ENCODE results near the gene DPP6.
"Not testable (repeated sequence)": the region's sequence is repeated elsewhere in the genome, so short reads cannot be mapped to it uniquely, and the experiment has no call there.

Gene DPP6

DNA sequence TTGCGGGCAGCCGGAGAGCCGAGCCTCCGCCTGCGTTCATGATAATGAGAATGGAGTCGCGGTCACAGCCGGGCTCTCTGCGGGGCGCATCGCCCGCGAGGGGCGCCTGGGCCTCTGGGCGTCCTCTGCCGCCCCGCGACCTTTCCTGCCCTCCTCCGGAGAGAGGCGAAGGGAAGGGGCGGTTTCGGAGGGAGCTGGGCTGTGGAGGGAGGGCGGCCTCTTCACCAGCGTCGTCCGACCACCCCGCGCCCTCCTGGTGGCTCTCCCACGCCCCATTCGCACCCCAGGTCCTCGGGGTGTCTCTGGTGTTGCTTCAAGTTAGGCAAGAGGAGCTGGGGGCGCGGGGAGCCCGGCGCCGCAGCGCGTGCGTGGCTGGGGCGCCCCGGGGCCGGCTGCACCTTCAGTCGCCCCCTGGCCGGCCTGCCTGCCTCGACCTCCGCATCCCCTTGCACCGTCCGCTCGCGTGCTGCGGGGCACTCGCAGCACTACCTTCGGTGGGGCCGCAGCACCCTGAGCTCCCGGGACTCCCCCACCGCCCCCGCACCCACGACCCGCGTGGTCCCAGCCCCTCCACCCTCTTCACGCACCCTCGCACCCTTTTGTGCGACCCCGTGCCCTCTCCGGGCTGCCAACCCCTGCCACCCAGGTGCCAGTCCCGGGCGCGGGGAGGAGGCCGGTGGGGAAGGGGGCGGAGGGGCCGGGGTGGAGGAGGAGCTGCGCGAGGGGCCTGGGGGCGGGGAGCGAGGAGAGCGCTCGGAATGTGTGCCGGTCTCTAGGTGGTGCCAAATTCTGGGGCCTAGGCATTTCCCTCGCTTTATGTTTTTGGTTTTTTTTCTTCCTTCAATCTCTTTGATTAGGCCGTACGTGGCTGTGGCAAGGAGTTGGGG lies at the start of gene DPP6:
DPP6 (plus strand) TSS at position 756 of the 887 bp plus-strand sequence.
- not testable (repeated sequence) for DNase-seq

DNA sequence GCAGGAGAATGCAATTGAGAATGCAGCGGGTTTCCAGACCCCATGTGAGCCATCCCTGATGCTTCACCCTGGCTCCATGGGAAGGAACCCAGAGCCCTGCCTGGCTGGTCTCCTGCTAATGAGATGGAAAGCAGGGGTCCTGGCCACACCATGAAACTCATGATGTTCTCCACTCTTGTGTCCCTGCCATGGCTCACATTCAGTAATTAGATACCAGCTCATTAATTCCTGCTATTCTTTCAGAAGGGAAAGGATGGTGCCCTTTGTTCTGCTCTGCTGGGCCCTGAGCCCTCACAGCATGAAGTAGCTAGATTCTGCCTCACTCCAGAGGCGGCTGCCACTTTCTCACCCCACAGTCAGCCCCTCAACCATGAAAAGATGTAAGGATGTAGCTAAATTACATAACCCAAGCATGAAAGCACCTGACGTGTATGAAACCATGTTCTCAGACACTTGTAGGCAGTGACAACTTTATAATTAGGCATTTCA lies 42.7 kb upstream of the DPP6 start:
- DNase-seq, result not testable (repeated sequence)

DNA sequence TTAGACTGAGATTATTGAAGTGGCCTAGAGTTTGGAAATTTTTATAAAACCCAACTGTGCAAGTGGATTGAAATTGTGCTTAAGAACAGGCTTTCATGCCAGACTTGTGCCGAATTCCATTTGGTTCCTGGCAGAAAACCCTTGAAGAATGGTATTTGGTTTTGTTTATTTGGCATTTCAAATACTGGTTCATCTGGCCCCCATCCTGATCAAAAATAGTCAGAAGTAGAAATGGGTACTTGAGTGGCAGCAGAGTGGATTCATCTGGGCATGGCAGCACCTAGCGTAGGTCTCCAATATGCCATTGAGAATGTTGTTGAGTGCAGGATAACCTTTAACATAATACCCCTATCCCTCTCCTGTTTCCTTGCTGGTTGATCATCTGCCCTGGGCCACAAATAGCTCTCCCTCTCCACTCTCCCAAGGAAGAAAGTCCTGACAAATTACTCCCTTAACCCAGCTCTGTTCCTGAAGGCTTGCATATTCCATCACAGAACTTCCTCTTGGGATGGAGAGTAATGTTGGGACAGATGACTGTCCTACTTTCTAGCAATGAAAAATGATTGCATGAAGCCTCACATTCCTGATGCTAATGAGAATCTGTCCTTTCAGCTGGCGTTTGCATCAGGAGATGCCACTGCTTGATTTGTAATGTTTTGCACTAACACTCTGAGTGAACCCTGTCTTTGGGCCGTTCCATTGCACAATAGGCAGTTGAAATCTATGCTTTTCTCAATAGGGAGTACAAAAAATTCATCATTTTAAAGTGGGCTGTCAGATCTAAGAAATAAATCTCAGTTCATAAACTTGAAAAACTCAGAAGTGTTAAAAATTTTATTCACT lies 41.3 kb upstream of the DPP6 start:
- DNase-seq, result not testable (repeated sequence)

DNA sequence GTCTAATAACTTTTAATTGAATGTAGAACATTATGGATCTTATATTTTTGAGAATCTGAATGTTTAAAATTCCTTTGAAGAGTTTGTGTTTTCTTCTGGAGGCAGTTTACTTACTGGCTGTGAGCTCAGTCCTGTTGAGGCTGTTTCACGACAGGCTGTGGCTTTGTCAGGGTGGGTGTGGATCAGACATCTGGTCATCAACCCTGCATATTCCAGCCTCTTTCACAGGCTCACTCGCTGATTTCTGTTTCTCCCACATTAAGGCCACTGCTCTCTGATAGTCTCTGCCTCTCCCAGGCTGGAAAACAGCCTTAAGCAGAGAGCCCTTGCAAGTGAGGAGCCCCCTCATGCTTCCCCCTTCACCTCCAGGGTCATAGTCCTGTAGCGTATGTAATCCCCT lies 39.4 kb upstream of the DPP6 start:
- not testable (repeated sequence) for DNase-seq

- not testable (repeated sequence) for DNase-seq
Measured at GRCh38 chr7:154015636-154016035, 36.6 kb upstream of the DPP6 start.

DNA sequence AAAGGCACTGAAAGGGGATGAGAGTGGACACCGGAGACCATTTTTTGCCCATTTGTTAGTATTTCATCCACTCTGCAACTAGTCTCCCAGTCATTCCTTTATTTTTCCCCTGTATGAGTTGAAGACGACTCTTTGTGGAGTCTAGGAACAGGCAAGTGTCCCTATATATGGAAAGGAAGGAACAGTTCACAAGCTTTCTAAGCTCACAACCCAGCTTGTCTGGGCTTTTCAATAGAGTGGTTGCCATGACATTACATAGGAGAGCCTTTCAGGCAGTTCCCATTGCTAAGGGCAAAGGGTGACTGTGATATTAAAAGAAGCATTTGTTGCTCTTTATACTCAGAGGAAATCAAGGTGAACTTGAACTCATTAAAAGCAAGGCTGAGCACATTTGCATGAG lies 33.8 kb upstream of the DPP6 start:
- DNase-seq, result not testable (repeated sequence)

DNA sequence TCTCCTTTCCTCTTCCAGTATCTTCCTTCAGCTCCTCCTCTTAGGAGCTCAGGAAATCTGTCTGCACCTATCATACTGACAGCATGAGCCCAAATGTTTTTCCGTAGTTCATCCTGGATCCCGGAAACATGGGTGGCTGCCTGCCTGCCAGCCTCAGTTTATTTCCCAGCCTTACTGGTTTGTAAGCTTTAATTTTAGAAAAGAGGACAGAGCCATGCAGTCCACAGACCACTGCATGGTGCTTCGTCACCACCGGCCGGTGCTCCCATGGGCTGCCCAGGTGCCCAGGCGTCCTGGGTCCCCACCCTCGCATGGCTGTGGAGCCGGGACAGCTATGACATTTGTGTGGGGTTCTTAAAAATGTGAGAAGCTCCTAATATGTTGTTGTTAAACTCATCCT lies 24.4 kb upstream of the DPP6 start:
- not testable (repeated sequence) for DNase-seq

- not testable (repeated sequence) for DNase-seq
Measured at GRCh38 chr7:154030476-154031080, 21.6 kb upstream of the DPP6 start.

GRCh38 chr7:154039466-154040165 lies 12.6 kb upstream of the DPP6 start:
- peak in 1 of 2 donors; percentile 11 for DNase-seq

DNA sequence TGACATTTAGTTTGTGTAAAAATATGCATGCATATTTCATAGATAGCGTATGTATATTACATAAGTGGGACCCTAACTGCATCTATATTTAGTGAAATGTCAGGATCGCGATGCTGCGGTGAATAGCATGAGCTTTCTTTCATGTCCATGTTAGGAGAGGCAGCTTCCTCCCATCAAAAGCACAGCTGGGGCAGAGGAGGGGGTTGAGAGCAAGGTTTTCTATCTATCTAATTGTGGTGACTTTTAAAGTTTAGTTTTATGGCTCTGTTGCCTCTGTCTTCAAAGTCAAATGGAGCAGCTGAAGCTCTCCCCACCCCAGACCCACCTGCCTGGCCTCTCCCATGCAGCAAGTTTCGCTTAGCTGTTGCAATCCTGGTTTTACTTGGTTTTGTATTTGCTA lies 1.8 kb upstream of the DPP6 start:
- DNase-seq, result not testable (repeated sequence)

- not testable (repeated sequence) for DNase-seq
Measured at GRCh38 chr7:154051006-154051642, 1.1 kb upstream of the DPP6 start.

- not testable (repeated sequence) for DNase-seq
Measured at GRCh38 chr7:154052530-154053252, 493 bp downstream of the DPP6 start.

DNA sequence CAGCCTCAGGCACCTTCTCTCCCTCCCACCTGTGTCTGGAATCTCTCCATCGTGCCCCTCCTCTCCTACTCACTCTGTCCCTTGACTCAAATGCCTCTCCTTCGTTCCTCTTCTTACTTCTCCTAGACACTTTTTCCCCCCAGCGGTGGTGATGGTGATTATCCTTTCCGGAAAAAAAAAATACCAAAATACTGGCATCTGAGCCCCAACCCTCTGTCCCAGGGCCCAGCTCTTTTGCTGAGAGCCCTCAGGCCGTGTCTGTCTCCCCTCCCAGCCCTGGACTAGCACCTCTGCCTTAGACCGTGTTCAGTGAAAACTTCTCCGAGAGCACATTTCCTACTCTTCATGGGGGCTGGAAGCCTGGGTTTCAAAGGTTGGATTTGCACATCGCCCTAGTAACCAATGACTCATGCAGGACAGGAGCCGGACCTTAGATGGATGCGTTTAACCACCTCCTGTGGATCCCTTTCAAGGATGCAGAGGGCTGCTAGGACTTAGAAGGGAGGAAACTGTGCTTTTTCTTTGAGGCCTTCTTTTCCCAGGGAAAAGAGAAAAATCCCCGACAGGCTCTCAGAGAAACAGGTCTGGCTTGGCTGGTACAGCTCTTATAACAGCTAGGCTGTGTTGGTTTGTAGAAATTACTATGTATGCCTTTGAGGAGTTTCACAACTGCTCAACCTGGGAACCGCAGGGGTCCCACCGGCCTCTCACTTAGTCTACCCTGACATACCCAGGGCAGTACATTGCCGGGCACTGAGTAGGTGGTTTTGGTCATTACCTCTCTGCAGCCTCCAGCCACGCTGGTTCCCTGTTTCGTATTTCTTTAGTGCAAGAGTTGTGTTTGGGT lies 1.5 kb downstream of the DPP6 start:
- DNase-seq, result not testable (repeated sequence)

- not testable (repeated sequence) for DNase-seq
Measured at GRCh38 chr7:154054664-154055063, 2.5 kb downstream of the DPP6 start.

- DNase-seq, result peak; percentile 2 to 3
Measured at GRCh38 chr7:154055491-154056106, 3.4 kb downstream of the DPP6 start.

DNA sequence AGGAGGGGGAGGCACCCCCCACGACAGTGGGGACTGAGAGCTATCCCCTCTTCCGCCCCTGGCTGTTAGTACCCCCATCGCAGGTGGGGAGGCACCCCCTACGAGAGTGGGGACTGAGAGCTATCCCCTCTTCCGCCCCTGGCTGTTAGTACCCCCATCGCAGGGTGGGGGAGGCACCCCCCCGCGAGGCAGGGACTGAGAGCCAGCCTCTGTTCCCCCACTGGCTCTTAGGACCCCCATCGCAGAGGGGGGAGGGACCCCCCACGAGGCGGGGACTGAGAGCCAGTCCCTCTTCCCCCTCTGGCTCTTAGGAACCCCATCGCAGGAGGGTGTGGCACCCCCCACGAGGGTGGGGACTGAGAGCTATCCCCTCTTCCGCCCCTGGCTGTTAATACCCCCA lies 6.6 kb downstream of the DPP6 start:
- DNase-seq, result not testable (repeated sequence)

GRCh38 chr7:154060551-154060950 lies 8.4 kb downstream of the DPP6 start:
- not testable (repeated sequence) for DNase-seq

DNA sequence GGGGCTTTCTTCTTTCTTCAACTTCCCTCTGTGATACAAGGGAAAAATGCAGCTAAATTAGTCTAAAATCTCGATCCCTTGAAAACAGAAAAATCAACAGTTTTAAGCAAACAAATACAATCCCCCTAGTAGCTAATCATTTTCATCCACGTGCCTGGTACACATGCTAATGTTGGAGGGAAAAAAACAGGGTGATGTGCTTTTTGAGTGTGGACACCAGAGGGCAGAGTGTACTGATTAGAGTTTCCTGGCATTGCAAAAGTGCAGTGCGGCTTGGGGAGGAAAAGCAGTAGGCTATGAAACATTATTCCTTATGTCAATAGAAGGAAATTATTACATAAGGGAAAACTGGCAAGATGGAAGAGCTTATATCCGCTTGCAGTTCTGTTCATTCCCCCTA lies 19.6 kb downstream of the DPP6 start:
- DNase-seq, result not testable (repeated sequence)

DNA sequence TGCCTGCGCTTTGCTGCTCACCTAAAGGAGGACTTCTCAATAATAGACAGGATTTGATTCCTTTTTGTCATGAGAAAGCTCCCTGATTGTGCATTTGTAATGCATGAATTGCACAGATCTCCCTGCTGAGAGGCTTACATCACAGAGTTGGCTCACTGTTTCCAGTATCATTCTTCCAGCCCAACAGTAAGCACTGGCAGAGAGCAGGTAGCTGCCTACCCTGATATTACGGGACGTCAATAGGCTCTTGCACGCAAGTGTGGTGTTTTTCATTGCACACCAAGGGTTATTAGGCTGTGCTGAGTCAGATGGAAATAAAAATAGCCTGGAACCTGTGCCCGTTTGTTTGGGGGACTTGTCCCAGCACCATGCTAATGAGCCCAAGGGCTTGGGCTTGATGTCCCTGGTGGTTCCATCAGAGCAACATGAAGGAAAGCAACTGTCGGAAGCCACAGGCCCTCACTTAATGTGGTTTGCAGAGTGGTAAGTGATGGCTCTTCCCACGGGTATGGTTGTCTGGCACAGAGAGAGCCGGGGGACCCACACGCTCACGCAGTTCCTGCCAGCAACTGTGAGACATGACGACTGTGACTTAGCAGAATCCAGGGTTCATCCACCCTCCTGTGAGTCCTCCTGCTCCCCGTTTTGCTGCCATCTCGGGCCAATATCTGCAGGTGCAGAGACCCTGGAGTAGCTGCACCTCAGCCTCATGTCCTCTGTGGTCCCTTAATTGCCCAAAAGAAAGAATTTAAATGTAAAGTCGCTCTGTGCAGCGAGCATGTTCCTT lies 20.4 kb downstream of the DPP6 start:
- not testable (repeated sequence) for DNase-seq
